ENCODE results near the gene GEMIN7.
"Not testable (repeated sequence)": the region's sequence is repeated elsewhere in the genome, so short reads cannot be mapped to it uniquely, and the experiment has no call there.

Gene GEMIN7

GRCh38 chr19:45104658-45105349 lies 25.7 kb downstream of the GEMIN7 start:
- no peak for DNase-seq (ENCODE audit: low read depth in 3 of 3)

- not testable (repeated sequence) for DNase-seq (ENCODE audit: low read depth in 3 of 3)
These were observed 27.3 kb downstream of the GEMIN7 start for GRCh38 chr19:45106363-45106762.

- no peak for DNase-seq (ENCODE audit: low read depth in 3 of 3)
These were observed 28.6 kb downstream of the GEMIN7 start for GRCh38 chr19:45107621-45108150.

GRCh38 chr19:45110851-45111266 lies 31.8 kb downstream of the GEMIN7 start:
- DNase-seq (ENCODE audit: low read depth in 3 of 3), result no peak

- DNase-seq (ENCODE audit: low read depth in 3 of 3), result no peak
These were observed 33.2 kb downstream of the GEMIN7 start for GRCh38 chr19:45112111-45112827.

GRCh38 chr19:45113628-45114027 lies 34.6 kb downstream of the GEMIN7 start:
- DNase-seq (ENCODE audit: low read depth in 3 of 3), result no peak

- no peak for DNase-seq (ENCODE audit: low read depth in 3 of 3)
These were observed 35.1 kb downstream of the GEMIN7 start for GRCh38 chr19:45114116-45114515.

GRCh38 chr19:45115809-45116615 lies 37.0 kb downstream of the GEMIN7 start:
- DNase-seq (ENCODE audit: low read depth in 3 of 3), result no peak

GRCh38 chr19:45117167-45117594 lies 38.1 kb downstream of the GEMIN7 start:
- peak; percentile 38 to 72 (median 41) for DNase-seq (ENCODE audit: low read depth in 3 of 3)

GRCh38 chr19:45117671-45118070 lies 38.6 kb downstream of the GEMIN7 start:
- DNase-seq (ENCODE audit: low read depth in 3 of 3), result no peak

- no peak for DNase-seq (ENCODE audit: low read depth in 3 of 3)
These were observed 39.0 kb downstream of the GEMIN7 start for GRCh38 chr19:45118106-45118505.

- DNase-seq (ENCODE audit: low read depth in 3 of 3), result not testable (repeated sequence)
These were observed 39.7 kb downstream of the GEMIN7 start for GRCh38 chr19:45118591-45119355.

- DNase-seq (ENCODE audit: low read depth in 3 of 3), result no peak
These were observed 40.5 kb downstream of the GEMIN7 start for GRCh38 chr19:45119582-45119981.

- DNase-seq (ENCODE audit: low read depth in 3 of 3), result no peak
These were observed 42.8 kb downstream of the GEMIN7 start for GRCh38 chr19:45121827-45122345.

GRCh38 chr19:45122832-45123231 lies 43.8 kb downstream of the GEMIN7 start:
- DNase-seq (ENCODE audit: low read depth in 3 of 3), result no peak

- no peak for DNase-seq (ENCODE audit: low read depth in 3 of 3)
These were observed 44.4 kb downstream of the GEMIN7 start for GRCh38 chr19:45123440-45123850.

- DNase-seq (ENCODE audit: low read depth in 3 of 3), result no peak
These were observed 45.0 kb downstream of the GEMIN7 start for GRCh38 chr19:45124021-45124420.

GRCh38 chr19:45125360-45125759 lies 46.3 kb downstream of the GEMIN7 start:
- no peak for DNase-seq (ENCODE audit: low read depth in 3 of 3)

- DNase-seq (ENCODE audit: low read depth in 3 of 3), result peak; percentile 34 to 71 (median 46)
These were observed 47.0 kb downstream of the GEMIN7 start for GRCh38 chr19:45125975-45126493.

GRCh38 chr19:45126654-45127053 lies 47.6 kb downstream of the GEMIN7 start:
- no peak for DNase-seq (ENCODE audit: low read depth in 3 of 3)

GRCh38 chr19:45128146-45128545 lies 49.1 kb downstream of the GEMIN7 start:
- no peak for DNase-seq (ENCODE audit: low read depth in 3 of 3)

All from stimulated activated CD4-positive, alpha-beta T cell treated with anti-CD3 and anti-CD28 coated beads, TNF-alpha, amount 100 ng/mL, for 24 hours (primary cell).